Activated naive CD8-positive, alpha-beta T cell treated with anti-CD3 and anti-CD28 coated beads, Interleukin-2, amount 50 U/mL, for 16 hours (primary cell): ENCODE data around the gene PLXNA2.

Experiments
- DNase-seq: peaks from one replicate; pipeline ENCODE4 v3.0.0-alpha.2; 2020; ENCODE audit warnings: low read depth, low spot score

PLXNA2 gene

DNA sequence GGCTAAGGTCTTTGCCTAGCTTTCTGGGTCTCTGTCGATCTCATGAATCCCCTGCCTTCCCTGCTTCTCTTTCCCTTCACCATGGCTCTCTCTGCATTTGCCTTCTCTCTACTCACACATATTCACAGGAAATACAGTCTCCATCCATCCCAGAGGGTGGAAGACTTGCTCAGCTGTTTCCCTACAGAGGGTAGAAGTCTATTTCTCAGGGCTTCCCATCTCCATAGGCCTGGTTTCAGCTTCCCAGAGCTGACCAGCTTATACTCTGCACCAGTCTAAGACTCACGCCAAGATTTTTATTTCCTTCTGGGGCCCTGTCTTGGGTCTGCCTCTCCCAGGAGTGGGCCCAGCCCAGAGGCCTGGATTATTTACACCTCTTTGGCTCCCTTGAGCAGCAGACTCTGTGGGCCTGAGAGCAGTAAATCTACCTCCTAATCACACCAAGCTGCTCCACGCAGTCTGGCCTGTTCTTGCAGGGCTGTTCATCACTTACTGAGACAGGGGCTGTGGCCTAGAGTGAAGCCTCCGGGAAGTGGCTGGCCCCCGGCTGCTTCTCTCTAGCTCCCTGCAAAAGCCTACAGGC, 102.5 kb downstream of the PLXNA2 start:
- no peak for DNase-seq

DNA sequence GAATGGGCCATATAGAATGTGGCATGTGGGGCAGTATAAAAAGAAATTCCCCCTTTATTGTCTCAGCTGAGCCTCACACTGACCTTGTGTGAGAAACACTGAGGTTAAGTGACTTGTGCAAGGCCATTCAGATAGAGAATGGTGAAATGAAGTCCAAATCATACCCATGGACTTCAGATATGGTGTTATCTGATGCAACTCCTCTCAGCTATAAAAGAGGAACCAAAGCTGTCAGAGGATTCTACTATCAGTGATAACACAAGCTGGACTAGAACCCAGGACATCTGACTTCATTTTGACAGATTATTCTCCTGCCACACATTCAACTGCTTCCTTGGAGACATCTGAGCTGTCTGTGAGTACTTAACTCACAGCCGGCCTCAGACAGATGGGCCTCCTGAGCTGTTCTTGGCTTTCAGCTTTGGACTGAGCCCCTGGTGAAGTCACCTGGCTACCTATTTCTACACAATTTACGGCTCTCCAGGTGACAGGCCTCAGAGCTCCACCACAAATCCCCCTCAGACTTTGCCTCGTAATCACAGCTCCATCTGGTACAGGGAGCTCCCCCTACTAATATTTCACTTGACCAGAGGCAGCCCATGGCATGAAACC, 104.6 kb downstream of the PLXNA2 start:
- no peak for DNase-seq

DNA sequence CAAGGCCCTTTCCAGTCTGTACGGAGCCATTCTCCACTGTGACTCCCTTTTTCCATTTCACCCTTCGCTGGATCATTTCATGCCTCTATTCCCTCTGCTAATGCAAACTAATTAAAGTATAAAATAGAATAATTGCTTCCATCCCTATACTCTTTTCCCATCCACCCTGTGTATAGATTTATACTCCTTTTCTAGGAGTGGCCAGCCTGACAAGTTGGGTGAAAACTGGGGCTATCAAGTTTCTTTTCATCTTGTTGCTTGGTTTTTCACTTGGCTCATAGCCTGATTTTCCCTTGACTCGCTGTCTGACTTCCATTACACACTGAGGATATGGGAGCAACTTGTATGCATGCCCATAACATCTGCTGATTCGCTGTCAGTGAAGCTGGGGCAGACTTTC, 107.0 kb downstream of the PLXNA2 start:
- no peak for DNase-seq

DNA sequence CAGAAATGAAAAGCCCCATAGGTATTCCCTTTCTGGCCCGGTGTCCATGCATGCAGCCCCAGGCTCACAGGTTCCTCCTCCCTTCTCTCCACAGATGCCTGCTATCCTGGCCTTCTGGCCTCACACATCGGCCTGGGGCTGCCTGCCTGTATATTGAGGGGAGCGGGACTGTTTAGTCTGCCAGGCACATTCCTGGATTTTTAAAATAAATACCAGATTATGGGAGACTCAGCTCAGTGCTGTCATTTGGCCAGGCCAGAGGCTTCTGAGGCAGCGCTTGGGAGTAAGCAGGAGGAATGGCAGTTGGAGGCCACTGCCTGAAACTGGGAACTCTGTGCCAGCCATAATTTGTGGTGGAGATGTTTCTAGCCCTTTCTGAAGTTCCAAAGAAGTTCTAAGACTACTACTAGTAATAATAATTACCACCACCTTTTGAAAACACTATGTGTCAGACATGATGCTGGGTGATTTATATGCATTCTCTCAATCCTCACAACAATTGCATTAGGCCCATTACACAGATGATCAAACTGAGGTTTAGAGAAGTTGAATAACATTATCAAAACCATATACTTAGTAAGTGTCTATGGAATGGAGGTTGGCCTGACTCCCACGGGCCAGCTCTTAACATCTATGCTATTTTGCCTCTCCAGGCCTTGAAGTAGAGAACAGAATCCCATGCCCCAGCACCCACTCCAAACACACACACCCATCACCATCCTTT, 107.6 kb downstream of the PLXNA2 start:
- no peak for DNase-seq

DNA sequence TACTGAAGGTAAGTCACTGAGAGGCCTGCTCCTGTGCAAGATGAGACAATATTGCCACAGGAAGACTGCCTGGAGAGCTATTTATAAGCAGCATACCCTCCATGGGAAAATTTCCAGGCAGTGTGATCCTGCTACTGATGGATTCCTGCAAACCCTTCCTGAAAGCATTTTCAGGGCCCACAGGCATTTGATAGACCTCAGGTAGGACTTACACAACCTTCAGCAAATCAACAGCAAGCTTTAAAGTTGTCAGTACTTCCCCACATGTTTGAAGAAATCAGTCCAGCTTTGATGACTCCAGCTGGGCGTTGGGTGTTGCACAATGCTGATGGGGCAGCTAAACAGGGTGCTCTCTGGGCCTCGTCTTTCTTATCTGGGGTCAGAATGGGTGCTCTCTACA, 108.8 kb downstream of the PLXNA2 start:
- DNase-seq = no peak

DNA sequence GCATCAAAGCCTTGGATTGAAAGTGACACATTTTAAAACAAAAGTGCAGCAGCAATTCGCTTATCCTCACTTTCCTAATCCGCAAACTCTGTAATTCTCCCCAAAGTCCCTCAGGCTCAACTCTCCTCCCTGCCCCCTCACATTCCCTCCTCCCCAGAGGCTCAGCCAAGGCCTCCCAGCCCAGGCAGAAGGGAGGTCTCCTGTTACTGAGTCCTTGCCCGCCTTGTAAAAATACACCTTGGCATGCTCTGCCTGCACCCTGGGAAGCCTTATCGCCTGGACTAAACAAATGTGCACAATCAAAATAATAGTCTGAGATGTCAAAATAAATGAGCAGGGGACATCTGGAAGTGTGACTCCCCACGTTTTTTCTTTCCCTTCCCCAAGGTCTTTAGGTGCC, 109.7 kb downstream of the PLXNA2 start:
- no peak for DNase-seq

DNA sequence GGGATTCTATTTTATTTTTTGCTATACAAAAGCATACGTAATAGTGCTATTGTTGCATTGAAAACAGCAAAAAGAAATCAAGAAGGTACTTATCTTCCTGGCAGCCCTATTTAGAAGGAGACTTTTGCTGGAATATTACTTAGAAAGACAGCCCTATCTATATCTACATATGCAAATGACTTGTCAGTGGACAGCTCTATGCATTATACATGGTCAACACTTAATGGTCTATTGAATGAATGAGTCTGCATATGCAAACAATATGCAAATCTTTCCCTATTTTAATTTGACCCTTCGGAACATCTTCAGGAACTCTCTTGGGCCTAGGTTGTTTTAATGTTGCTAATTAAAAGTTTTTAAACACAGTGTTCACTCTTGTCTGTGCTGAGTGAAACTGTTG, 110.8 kb downstream of the PLXNA2 start:
- DNase-seq = no peak

DNA sequence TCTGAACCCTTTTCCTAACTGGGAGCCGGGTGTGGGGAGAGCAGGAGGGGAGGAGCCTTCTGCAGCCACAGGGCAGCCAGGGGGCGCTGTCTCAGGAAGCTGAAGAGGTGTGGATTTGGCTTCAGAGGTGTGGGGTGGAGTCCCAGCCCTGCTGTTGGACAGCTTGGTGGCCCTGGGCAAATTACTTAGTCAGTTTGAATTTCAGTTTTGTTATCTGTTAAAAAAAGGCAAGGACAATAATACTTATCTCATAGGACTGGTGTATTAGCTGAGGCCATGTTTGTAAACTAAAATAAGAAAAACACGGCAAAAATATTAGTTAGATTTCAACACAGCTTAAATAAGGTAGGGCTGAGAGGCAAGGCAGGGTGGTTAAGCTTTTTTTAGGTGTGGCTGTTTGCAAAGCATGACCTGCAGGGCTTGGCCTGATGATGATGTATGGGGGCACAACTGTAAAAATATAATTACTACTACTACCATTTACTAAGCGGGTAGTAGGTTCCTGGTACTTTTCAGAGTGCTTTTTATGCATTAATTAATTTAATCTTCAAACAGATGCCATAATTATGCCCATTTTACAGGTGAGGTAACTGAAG, 111.8 kb downstream of the PLXNA2 start:
- DNase-seq = peak; percentile 3

DNA sequence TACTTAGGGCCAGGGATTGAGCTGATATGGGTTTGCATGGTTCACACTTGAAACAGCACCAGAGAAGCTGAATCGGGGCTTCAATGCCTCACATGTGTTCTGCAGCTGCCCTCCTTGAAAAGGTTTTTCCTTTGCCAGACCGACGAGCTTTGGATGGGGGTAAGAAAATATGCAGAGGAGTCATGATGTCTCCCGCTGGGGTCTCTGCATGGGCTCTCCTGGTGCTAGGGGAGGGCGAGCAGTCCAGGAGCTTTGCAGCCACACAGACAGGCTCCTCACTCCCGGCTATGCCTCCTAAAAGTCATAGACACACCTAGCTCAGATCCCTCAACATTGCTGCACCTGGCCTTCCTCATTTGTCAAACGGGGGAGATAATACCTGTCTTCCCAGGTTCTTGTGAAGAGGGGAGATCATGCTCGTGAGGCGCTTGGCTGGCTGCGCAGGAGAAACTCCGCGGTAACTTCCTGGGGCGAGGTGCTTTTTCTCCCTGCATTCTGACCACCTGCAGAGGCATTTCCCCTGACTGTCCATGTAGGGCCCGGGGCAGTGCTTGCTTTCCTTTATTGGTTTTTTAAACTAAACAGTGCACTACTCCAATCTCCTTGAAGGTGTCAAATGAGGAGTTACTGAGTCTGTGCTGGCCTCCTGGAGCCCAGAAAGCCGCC, 112.4 kb downstream of the PLXNA2 start:
- no peak for DNase-seq

DNA sequence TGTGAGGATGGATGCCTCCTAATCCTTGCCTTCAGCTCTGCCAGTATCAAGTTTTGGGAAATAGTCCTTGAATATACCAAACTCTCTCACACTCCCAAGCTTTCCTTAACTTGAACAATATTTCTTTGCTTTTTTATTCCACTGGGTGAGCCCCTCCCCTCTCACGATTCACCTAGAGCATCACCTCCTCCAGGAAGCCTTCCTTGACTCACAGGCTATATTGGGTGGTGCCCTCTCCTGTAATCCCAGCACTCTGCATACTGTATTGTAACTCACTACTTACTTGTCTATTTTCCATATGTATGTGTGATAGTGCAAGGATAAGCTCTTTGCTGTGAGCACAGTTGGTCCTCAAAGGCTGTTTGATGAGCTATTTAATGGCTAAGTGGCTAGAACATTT, 114.7 kb downstream of the PLXNA2 start:
- DNase-seq = no peak

DNA sequence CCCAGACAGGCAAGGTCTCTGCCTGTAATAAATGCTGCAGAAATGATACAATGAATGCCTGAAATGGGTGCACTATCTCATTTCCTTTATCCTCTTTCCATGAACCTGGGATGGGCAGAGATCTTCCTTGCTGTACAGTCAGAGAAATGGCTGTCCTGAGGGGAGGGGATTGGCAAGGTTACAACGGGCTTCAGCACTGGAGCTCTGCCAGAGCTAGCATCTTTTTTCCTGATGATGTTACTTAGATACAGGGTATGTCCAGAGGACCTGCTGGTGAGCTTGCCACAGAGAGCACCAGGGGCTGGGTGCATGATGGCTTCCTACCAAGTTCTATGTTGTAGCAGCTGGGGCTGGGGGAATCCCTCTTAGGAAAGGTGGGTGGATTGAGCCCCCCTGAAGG, 115.1 kb downstream of the PLXNA2 start:
- no peak for DNase-seq

DNA sequence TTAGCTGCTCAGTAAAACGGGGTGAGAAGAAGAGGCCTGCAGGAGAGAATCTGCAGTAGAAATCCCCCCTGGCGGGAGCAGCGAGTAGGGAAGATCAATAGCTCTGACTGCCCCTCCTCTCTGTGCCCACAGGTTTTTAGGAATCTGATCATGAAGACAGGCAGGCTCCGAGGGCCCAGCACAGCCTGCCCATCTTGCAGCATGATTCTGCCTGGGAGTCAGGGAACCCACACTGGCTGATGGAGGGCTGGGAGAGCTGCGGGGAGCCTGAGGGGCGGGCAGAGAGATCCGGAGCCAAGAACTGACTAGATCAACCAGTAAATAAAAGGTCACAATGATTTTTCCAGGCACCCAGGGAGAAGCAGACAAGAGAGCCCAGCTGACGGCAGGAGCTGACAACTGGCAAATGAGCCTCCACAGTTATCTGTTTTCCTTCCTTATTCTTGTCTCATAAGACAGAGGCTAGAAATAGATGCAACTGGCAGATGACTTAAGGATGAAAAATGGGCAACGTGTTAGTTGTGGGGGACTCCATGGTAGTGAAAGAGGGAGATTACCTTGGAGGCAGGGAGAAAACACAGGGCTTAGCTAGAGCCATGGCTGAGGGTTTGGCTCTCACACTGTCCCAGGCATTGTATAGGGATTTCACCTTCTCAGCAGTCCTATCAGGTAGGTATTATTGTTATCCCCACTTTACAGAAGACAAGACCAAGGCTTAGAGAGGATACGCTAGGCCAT, 116.2 kb downstream of the PLXNA2 start:
- no peak for DNase-seq

DNA sequence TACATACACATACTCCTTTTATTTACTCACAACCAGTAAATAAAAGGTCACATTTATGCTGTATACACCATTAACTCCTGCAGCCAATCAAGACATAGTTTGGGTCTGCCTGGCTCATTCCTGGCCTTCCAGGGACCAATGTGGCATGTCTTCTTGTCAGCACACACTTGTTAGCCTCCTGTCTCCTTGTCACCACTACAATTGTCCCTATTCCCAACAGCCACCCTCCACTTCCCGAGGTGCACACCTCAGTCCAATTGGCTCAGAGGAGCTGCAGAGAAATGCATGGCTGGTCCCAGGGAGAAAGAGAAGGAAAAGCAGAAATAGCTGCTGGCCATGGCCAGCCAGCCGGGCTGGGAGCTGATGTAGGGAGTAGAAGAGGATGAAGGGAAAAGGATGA, 116.9 kb downstream of the PLXNA2 start:
- no peak for DNase-seq

DNA sequence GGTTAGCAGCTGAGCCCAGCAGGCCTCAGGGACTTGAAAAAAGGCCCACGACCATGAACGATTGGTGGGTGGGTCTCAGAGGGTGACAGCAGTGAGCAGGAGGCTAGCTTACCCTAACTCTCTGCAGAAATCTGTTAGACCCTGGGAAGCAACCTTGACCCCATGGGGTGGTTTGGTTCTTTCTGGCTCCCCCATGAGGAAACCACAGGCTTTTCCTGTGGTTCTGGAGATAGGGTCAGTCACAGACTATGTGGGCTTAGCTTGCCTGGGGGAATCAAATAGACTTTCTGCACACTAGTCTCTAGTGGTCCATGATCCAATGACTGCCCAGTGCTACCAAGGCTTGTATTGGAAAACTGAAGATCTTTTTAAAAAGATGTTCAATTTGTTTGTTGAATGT, 118.1 kb downstream of the PLXNA2 start:
- no peak for DNase-seq

DNA sequence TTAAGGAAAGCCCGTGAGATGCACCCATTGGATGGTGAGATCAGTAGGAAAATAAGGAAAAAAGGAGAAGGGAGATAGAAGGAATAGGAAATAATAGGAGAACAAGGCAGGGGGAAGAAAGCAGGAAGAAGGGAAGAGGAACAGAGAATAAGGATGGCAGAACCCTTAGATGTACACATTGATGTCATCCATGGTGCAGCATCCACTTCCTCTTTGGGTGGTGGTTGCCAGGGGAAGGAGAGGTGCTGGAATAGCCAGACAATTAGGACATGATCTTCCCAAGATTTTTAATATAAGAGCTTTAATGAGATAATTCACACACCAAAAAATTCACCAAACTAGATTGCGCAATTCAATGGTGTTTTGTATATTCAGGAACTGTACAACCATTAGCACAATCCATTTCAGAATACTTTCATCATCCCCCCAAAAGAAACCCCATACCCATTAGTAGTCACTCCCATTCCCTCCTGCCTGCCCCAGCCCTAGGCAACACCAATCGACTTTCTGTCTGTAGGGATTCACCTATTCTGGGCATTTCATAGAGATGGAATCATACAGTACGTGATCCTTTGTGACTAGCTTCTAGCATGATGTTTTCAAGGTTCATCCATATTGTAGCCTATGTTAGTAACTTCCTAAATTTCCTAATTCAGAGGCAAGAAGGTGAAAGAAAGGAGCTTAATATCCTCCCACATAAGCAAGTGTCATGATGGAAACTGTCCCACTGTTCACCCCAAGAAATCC, 121.4 kb downstream of the PLXNA2 start:
- DNase-seq = no peak

DNA sequence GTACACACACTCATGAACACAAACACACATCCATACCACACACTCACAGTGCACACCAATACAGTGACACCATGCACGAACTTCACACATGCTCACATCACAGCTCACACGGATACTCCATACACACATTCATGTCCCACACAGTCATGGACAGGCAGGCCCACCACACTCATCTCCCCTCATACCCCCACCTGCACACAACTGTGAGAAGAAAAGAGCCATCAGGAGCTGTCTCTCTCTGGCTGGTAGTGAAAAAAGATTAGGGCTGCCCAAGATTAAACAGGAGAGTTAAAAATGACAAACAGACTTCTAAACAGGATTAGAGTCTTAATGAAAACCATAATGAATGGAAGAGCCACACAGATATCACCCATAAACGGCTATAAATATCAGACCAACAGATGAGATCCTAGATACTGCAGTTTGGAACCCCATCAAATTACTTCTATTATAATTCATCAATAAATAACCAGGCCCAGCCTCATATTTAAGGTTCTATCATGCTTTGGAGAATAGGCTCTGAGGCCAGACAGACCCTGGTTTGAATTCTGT, 122.3 kb downstream of the PLXNA2 start:
- no peak for DNase-seq

DNA sequence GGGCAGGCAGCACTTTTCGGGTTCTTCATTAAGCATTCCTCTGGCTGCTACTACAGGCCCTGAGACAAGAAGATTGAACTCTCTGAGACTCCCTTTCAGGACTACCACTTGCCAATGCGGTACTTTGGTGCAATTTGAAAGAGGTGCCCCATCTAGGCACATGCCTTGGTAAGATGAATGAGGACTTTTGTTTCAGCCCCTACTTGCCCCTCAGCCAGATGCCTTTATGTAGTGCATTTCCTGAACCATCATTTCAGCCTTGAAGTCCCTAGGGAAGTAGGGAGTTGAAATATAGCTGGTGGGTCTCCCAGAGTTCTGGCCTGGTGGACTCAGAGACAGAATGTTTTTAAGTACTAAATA, 123.8 kb downstream of the PLXNA2 start:
- no peak for DNase-seq

DNA sequence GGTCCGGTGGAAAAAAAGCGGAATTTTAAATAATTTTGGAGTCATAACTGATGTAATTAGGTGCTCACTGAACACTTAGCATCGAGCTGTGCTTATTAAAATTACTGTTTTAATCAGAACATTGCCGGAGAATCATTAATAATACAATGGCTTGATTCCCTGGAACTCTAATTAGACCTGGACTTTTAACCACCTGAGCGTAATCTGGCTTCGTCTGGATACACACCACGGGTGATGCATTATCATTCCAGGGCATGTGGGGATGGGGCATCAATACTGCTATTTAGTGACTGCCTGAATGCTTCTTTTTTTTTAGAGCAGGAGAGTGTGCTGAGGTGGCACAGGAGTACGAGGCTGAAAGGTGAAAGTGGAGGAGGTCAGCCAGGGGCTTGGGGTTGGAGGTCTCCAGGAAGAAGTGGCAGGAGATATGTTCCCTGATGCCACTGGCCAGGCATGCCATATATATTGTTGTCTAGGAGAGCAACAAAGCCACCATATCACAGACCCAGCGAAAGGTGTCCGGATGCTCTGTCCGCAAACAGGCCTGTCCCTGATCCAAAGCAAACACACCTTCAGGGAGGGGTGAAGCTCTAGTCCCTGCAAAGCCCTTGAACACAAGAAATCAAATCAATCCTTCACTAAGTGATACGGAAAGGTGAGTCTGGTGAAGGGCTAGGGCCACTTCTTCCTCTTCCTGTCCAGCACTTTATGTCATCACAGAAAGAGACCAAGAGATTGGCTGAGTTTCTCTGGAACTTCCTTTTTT, 125.2 kb downstream of the PLXNA2 start:
- no peak for DNase-seq

DNA sequence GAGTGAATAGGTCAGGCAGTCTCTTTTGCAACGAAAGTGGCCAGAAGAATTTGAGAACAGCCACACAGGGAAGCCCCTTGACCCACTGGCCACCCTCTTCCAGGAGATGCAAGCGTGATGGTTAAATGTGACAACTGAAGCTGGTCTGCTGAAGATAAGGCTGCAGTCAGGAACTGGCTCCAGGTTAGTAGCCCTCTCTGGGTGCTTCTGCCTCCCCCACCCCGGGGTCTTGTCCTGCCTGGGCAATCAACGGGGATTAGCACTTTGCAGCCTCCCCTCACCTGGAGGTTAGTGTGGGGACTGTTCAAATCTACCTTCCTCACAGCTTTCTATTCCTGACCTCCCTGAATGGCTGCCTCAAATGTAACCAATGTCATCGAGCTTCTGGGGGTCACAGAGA, 125.9 kb downstream of the PLXNA2 start:
- DNase-seq = no peak

DNA sequence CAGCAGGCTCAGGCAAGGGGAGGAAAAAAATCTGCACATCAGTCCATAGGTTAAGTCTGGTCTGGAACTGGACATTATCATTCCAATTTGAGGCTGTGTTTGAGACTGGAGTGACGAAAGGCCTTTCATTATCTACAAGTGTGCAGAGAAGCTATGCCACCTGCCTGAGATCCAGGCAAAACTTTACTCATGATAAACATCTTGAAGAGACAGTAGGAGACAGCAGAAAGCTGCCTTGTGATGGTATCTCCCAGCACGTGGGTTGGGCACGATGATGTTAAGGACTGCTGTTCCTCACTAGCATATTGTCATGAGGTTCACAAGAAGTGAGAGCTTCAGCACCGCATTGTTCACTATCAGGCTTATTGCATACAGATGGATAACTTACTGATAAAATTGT, 126.4 kb downstream of the PLXNA2 start:
- DNase-seq = no peak
